Stimulated activated CD4-positive, alpha-beta T cell treated with anti-CD3 and anti-CD28 coated beads, Interleukin-2, amount 100 ng/mL, for 48 hours (primary cell): ENCODE results near the gene B3GALNT2.
"Not testable (repeated sequence)": the region's sequence is repeated elsewhere in the genome, so short reads cannot be mapped to it uniquely, and the experiment has no call there.

Experiments used
- DNase-seq, 2 donors: peaks; one replicate each; pipeline ENCODE4 v3.0.0-alpha.2; 2020

The B3GALNT2 gene

DNA sequence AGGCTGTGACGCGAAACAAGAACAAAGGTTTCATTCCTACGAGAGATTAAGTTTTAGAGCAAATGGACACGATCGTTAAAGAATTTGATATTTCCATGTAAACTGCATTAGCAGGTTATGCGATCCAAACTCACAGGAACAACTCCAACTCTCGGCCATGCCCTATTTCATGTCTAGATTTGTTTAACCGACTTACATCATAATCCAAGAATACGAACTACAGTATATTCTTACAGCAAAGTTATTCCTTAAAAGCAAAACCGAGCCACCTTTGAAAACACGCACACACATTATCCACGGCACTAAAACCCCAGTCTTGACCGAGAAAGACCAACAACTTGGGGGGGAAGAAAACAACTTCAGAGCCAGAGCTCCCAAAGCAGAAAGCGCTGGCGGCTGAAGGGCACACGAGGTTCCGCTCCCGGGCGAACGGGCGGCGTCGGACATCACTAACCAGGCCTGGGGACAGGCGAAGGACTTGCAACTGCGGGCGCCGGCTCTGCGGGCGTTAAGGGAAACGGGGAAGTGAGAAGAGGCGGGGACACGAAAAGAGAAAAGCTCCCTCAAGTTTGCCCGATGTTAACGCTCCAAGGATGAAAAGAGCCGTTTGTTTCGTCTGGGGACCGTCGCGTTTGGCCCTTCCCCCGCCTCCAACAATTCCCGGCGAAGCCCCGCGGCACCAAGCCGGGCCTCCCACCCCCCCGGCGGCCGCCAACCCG lies 690 bp downstream of the B3GALNT2 start:
- peak in 1 of 2 donors; percentile 7 for DNase-seq

DNA sequence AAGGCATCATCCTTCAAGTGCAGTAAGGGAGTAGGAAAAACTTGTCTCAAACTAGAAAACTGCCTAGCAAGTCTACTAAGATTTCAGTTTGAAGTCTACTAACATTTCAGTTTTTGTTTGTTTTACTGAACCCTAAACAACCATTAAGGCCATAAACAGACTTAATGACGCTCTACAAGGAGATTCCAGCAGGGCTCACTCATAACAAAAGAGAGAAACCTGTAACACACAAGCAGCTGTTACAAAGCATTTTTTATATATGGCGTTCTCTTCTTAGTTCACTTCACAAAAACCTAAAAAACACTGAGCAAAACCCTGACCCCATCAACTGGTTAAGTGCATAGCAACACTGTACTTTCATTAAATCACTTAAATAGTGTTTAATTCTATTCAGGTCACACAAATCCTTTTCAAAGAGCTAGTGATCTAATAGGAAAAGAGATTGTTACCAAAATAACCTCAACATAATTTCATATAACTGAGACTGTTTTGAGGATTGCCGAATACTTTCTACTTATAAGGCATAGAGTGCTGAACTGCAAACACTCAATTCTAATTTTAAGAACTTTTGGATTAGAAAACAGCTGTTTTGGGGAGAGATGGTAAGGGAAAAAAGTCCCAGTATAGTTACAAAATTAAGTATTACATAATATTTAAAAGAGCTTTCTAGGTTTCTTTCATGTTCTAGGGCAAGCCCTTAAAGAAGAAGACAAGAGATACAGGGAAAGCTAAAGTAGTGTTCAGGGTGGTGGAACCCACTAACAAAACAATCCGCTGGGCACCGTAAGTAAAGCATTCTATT lies 1.4 kb downstream of the B3GALNT2 start:
- DNase-seq: no peak

- no peak for DNase-seq
These were observed 3.2 kb downstream of the B3GALNT2 start for GRCh38 chr1:235500971-235501540.

DNA sequence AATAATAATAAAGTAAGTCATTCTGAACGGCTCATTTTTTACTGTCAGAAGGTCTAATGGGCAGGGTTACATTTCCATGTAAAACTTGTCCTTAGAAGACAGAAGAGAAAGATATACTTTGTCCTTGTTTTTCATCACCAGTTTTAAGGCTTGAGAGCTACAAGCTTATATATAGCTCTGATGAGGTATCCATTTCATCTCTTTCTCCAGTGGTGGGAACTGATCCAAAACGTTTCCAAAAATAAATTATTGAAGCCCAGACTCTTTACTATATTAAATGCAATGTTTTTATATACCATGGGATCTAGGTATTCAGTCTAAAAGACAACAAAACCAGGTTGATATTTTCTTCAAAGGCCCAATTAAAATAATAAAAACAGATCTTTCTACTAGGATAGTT lies 8.7 kb downstream of the B3GALNT2 start:
- DNase-seq: no peak

GRCh38 chr1:235495030-235495429 lies 9.2 kb downstream of the B3GALNT2 start:
- no peak for DNase-seq

GRCh38 chr1:235494531-235494930 lies 9.7 kb downstream of the B3GALNT2 start:
- no peak for DNase-seq

DNA sequence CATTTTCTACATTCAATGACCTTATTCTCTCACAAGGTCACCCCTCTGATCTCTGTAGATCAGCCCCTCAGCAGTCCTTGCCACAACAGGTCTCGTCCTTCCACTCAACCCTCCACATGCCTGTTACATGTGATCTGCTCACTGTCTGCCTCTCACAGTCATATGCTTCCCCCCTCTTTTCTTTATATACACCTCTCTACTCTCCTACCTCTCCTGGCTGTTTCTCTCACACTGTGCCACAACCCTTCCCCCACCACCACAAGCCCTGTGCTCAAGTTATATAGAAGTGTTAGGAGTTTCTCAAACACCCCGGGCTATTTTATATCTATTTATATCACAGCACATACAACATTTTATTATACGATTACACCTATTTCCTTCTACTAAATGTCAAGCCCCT lies 12.6 kb downstream of the B3GALNT2 start:
- DNase-seq: no peak

GRCh38 chr1:235486321-235486720 lies 17.9 kb downstream of the B3GALNT2 start:
- no peak for DNase-seq

DNA sequence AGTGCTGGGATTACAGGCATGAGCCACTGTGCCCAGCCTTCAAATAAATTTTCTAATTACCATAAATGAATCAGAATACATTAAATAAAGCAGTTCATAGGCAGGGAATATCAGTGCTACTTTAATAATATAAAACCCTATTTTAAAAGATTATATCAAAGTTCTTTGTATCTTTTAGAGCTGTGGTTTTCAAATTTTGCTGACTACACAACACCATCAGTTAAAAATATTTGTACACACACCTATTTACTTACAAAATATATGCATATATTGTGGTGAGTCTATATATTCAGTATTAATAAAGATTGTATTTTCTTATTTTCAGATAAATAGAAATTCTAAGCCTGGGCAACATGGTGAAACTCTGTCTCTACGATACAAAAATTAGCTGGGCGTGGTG lies 18.7 kb downstream of the B3GALNT2 start:
- no peak for DNase-seq

DNA sequence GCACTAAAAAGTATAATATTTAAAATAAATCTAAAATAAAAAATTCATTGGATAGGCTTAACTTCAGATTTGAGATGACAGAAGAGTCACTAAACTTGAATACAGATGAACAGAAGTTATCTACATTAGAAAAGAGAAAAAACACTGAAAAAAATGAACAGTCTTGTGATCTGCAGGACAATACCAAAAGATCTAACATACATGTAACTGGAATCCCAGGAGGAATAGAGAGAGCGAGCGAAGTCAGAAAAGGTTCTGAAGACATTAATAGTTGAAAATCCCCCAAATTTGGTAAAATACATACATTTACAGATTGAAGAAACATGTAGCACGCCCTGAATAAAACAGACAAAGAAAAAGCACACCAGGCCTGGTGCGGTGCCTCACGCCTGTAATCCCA lies 21.2 kb downstream of the B3GALNT2 start:
- DNase-seq: no peak

- DNase-seq: no peak
These were observed 30.4 kb downstream of the B3GALNT2 start for GRCh38 chr1:235473806-235474205.

DNA sequence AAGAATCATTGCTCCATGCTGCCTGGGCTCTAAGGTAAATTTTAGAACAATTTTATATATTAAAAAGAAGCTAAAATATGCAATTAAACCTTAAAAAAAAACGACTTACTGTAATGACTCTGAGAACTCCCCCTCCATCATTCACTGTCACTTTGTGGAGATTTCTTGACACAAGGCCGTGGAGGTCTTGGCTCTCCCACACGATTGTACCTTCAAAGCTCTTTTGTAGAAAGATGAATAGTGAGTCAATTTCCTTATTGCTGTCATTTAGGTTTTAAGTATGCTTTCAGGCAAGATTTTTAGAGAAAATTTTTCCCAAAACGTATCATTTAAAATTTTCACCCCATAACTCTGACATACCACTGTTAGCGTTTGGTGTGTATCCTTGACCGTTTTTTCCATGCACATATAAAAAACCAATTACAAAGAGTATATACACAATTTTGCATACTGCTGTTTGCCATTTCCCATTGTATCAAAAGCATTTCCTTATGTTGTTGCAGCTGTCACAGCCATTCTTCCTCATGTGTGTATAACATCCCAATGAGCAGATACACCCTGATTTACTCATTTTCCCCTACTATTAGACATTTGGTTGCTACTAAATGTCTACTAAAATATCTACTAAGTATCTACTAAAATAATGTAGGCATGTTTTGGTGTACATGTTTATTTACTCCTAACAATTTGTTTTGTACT lies 33.4 kb downstream of the B3GALNT2 start:
- no peak for DNase-seq

DNA sequence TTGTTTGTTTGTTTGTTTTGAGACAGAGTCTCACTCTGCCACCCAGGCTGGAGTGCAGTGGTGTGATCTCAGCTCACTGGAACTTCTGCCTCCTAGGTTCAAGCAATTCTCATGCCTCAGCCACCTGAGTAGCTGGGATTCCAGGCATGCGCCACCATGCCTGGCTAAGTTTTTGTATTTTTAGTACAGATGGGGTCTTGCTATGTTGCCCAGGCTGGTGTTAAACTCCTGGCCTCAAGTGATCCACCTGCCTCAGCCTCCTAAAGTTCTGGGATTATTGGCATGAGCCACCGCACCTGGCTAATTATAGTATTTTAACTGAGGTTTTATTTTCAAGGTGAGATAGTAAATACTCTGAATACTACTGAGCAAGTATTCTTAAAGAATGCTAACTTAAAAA lies 34.4 kb downstream of the B3GALNT2 start:
- DNase-seq: not testable (repeated sequence)

DNA sequence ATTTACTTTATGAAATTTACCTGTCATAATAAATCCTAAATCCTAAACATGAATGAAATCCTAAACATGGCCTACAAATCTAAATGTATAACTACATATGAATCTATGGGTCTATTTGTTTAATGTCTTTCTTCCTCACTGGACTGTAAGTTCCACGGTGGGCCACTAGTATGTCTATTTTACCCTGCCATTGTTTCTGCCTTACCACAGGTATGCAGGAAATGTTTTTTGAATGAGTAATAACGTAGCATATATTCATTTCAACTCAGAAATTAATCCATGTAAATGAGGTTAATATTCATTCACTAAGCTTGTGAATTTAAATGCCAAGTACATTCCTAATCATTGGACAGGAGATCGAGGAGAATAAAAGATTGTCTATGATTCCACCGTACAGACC lies 35.3 kb downstream of the B3GALNT2 start:
- no peak for DNase-seq

DNA sequence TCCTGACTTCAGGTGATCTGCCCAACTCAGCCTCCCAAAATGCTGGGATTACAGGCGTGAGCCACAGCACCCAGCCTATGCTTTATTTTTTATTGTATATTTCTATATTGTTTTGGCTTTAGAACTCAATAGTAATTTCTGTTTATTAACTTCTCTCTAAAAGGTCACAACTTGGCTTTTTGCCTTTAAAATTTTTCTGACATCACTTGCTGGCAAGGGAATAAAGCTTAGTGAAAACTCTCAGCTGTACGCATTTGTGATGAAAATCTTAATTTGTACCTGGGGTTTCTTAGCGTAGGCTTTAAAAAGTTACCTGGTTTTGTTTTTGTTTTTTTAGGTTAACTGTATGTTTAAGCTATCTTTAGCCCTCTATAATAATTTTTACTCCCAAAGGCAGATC lies 36.2 kb downstream of the B3GALNT2 start:
- no peak for DNase-seq

- no peak for DNase-seq
These were observed 39.2 kb downstream of the B3GALNT2 start for GRCh38 chr1:235465066-235465465.

DNA sequence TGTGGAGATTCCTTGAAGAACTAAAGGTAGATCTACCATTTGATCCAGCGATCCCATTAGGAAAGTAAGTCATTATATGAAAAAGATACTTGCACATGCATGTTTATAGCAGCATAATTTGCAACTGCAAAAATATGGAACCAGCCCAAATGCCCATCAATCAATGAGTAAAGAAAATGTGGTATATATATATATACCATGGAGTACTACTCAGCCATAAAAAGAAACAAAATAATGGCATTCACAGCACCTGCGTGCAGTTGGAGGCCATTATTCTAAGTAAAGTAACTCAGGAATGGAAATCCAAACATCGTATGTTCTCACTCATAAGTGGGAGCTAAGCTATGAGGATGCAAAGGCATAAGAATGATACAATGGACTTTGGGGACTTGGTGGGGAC lies 41.4 kb downstream of the B3GALNT2 start:
- not testable (repeated sequence) for DNase-seq

DNA sequence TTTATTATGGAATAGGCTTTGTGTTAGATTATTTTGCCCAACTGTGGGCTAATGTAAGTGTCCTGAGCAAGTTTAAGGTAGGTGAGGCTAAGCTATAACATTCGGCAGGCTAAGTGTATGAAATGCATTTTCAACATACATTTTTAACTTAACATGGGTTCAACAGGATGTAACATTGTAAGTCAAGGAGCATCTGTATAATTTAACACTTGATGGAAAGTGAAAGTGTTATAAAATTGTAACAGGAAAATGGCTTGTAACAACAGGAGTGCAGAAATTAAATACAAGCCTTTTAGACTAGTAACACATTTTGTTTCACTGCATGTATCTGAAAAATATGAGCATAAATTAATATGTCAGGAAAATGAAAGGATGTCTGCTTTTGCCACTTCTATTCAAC lies 42.3 kb downstream of the B3GALNT2 start:
- no peak for DNase-seq

GRCh38 chr1:235460770-235461169 lies 43.5 kb downstream of the B3GALNT2 start:
- DNase-seq: no peak

- DNase-seq: not testable (repeated sequence)
These were observed 46.4 kb downstream of the B3GALNT2 start for GRCh38 chr1:235457856-235458255.

DNA sequence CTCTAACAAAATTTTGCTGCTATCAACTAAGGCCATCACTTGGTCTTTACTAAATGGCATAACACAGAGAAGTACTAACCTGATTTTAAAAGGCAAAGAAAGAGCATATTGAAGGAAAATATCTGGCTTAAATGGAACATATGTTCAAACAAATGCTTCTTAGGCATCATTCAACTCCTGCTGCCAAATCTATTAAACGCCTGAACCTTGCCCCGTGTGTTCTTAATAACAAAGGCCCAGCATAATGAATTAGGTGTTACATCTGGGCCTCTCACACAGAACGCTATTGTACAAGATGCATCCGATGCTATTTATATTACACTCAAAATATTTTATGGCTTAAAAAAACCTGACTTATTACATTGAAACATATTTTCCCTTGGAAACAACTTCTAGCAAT lies 48.4 kb downstream of the B3GALNT2 start:
- no peak for DNase-seq

GRCh38 chr1:235455097-235455496 lies 49.2 kb downstream of the B3GALNT2 start:
- no peak for DNase-seq

- no peak for DNase-seq
These were observed 50.2 kb downstream of the B3GALNT2 start for GRCh38 chr1:235454021-235454420.
